IMR-90 (cell line): ENCODE results near the gene NAE1. TPM values are rescaled to one million over a fixed set of nuclear protein-coding genes. Genes with fewer than 3 reads are reported as not detected.

Source experiments
- ATAC-seq: fragments of 200-7000 bp; cut with Tn5 transposase; 2 replicates; pipeline ENCODE4 v1.9.1; 2020; ENCODE audit warnings: low read depth, mild to moderate bottlenecking, moderate library complexity
- BruUV-seq: library from RNA; stranded (reverse); fragments of 400-500 nt; replicated peaks from 2 replicates; lab custom pipeline; 2021; lab: Mats Ljungman, UMichigan
- CTCF ChIA-PET: fragments of 300-600 bp; formaldehyde crosslinking; extraction: SDS; loops from one replicate; lab custom pipeline; 2021; ENCODE audit warnings: antibody characterized with exemption; lab: Yijun Ruan, JAX
- POLR2A ChIA-PET: fragments of 300-600 bp; sonication (Branson Sonifier 250); formaldehyde crosslinking; loops from one replicate; lab custom pipeline; 2022; ENCODE audit warnings: antibody characterized with exemption; ENCODE audit not compliant: unreplicated experiment; lab: Charles Lee
- DNase-seq: peaks from one replicate; pipeline ENCODE4 v3.0.0; 2013
- H2AFZ ChIP-seq: replicated peaks from 2 replicates; pipeline ENCODE3; 2013; ENCODE audit warnings: low read length, mild to moderate bottlenecking; ENCODE audit not compliant: poor library complexity
- H2AK5ac ChIP-seq: 2 replicates; pipeline ENCODE4 v1.6.1; 2013; ENCODE audit warnings: low read depth, low read length, inconsistent platforms
- H2AK9ac ChIP-seq: replicated peaks from 2 replicates; pipeline ENCODE3; 2013; ENCODE audit warnings: mild to moderate bottlenecking, low read depth, low read length, moderate library complexity; ENCODE audit not compliant: poor library complexity
- H2BK120ac ChIP-seq: 2 replicates; pipeline ENCODE4 v1.6.1; 2013; ENCODE audit warnings: low read depth, low read length, inconsistent platforms
- H2BK15ac ChIP-seq: 3 replicates; pipeline ENCODE4 v1.6.1; 2013; ENCODE audit warnings: low read depth, low read length, inconsistent platforms
- H2BK20ac ChIP-seq: 2 replicates; pipeline ENCODE4 v1.6.1; 2013; ENCODE audit warnings: low read depth, mild to moderate bottlenecking, inconsistent platforms, low read length, moderate library complexity
- H2BK5ac ChIP-seq: 2 replicates; pipeline ENCODE4 v1.6.1; 2013; ENCODE audit warnings: mild to moderate bottlenecking, low read depth, low read length, inconsistent platforms; ENCODE audit not compliant: poor library complexity, severe bottlenecking
- H3K14ac ChIP-seq: replicated peaks from 2 replicates; pipeline ENCODE4 v1.6.1; 2013; ENCODE audit warnings: low read depth, low read length, inconsistent platforms
- H3K18ac ChIP-seq: 2 replicates; pipeline ENCODE4 v1.6.1; 2013; ENCODE audit warnings: low read depth, low read length, control low read depth
- H3K23ac ChIP-seq: 2 replicates; pipeline ENCODE4 v1.6.1; 2013; ENCODE audit warnings: low read depth, low read length, inconsistent platforms
- H3K27ac ChIP-seq: 2 replicates; pipeline ENCODE4 v1.5.1; 2013; ENCODE audit warnings: mild to moderate bottlenecking, control low read depth, low read length; ENCODE audit not compliant: insufficient read depth
- H3K27me3 ChIP-seq: 2 replicates; pipeline ENCODE4 v1.6.1; 2013; ENCODE audit warnings: low read length; ENCODE audit not compliant: control insufficient read depth, insufficient read depth
- H3K36me3 ChIP-seq: 2 replicates; pipeline ENCODE4 v1.6.1; 2013; ENCODE audit warnings: low read length, mixed read lengths; ENCODE audit not compliant: control insufficient read depth, insufficient read depth
- H3K4ac ChIP-seq: 2 replicates; pipeline ENCODE4 v1.6.1; 2013; ENCODE audit warnings: low read depth, low read length, inconsistent platforms
- H3K4me1 ChIP-seq: 2 replicates; pipeline ENCODE4 v1.6.1; 2013; ENCODE audit warnings: low read length, mixed read lengths; ENCODE audit not compliant: control insufficient read depth, insufficient read depth
- H3K4me2 ChIP-seq: 2 replicates; pipeline ENCODE4 v1.6.1; 2013; ENCODE audit warnings: low read depth, mild to moderate bottlenecking, control low read depth, low read length, moderate library complexity
- H3K4me3 ChIP-seq: 2 replicates; pipeline ENCODE4 v1.5.1; 2013; ENCODE audit warnings: low read depth, mild to moderate bottlenecking, control low read depth, low read length, moderate library complexity; ENCODE audit not compliant: insufficient read depth
- H3K56ac ChIP-seq: 2 replicates; pipeline ENCODE4 v1.6.1; 2013; ENCODE audit warnings: low read length, inconsistent platforms; ENCODE audit not compliant: insufficient read depth; ENCODE audit errors: extremely low read depth
- H3K79me1 ChIP-seq, 2 experiments: 2 replicates each; pipeline ENCODE4 v1.6.1; 2013; ENCODE audit warnings: low read length in 2 of 2, inconsistent platforms in 1 of 2, low read depth in 1 of 2
- H3K9ac ChIP-seq: 2 replicates; pipeline ENCODE4 v1.6.1; 2013; ENCODE audit warnings: low read depth, low read length, control low read depth
- H3K9me1 ChIP-seq: 2 replicates; pipeline ENCODE4 v1.6.1; 2013; ENCODE audit warnings: low read length, inconsistent platforms; ENCODE audit not compliant: insufficient read depth
- H3K9me3 ChIP-seq: 2 replicates; pipeline ENCODE4 v1.6.1; 2013; ENCODE audit warnings: low read length; ENCODE audit not compliant: control insufficient read depth, insufficient read depth
- H4K20me1 ChIP-seq: 2 replicates; pipeline ENCODE4 v1.6.1; 2013; ENCODE audit warnings: low read length, inconsistent platforms; ENCODE audit not compliant: insufficient read depth
- H4K5ac ChIP-seq: 2 replicates; pipeline ENCODE4 v1.6.1; 2013; ENCODE audit warnings: mild to moderate bottlenecking, low read depth, low read length, control low read depth
- H4K8ac ChIP-seq, 2 experiments: 2 replicates each; pipeline ENCODE4 v1.6.1; 2013; ENCODE audit warnings: low read depth in 2 of 2, low read length in 2 of 2, control low read depth in 1 of 2, inconsistent platforms in 1 of 2
- H4K91ac ChIP-seq: 2 replicates; pipeline ENCODE4 v1.6.1; 2013; ENCODE audit warnings: low read depth, low read length, inconsistent platforms; ENCODE audit not compliant: insufficient read depth
- CHD1 ChIP-seq: IDR thresholded peaks from 2 replicates; pipeline ENCODE4 v1.6.1; 2012; ENCODE audit warnings: low read depth, low read length, improper control_type of control experiment
- MAZ ChIP-seq: IDR thresholded peaks from 2 replicates; pipeline ENCODE4 v1.6.1; 2012; ENCODE audit warnings: low read depth, mild to moderate bottlenecking, low read length, improper control_type of control experiment, moderate library complexity, borderline replicate concordance
- SMC3 ChIP-seq: fragments of 150-350 bp; IDR thresholded peaks from 2 replicates; pipeline ENCODE4 v1.6.1; 2016; ENCODE audit warnings: low read depth, mild to moderate bottlenecking, antibody characterized with exemption, low read length, moderate library complexity
- WGBS, 2 experiments: methylation state at CpG; one replicate each; pipeline versions ENCODE4 v1.1.5 to v1.1.7; 2013; ENCODE audit warnings: missing lambda C conversion rate in 2 of 2; ENCODE audit not compliant: insufficient read length in 1 of 2; ENCODE audit errors: extremely low coverage in 2 of 2; 5-methylcytosine and 5-hydroxymethylcytosine counted together
- dilution Hi-C: fragments of 300-500 bp; cut with HindIII; formaldehyde crosslinking; loops from one replicate; pipeline ENCODE4 v1.14.3; 2018; ENCODE audit warnings: low sequenced_read_pairs; ENCODE audit not compliant: unreplicated experiment
- in situ Hi-C: fragments of 300-500 bp; cut with MboI; formaldehyde crosslinking; loops from 3 replicates; pipeline ENCODE4 v1.14.3; 2019; ENCODE audit warnings: low sequenced_read_pairs, inconsistent platforms, mixed read lengths
- intact Hi-C: fragments of 100-400 bp; cut with micrococcal nuclease; formaldehyde crosslinking; loops from 2 replicates; pipeline ENCODE4 v1.10.0; 2022
- polyA plus RNA-seq, 3 experiments: library from polyadenylated mRNA; depleted of rRNA; stranded (reverse); fragments of >200 nt; gene quantifications; 2 replicates each; pipeline ENCODE4 v1.2.3, GENCODE V29; 2012; ENCODE audit warnings: low replicate concordance in 1 of 3
- total RNA-seq: library from RNA; depleted of rRNA; stranded (reverse); fragments of >200 nt; gene quantifications from 2 replicates; pipeline ENCODE4 v1.2.3, GENCODE V29; 2012

NAE1 gene
- total and polyA plus RNA-seq, 2 of the 4 experiments (the other 2 are of a cell fraction), result 33.0 to 36.7 TPM

GRCh38 chr16:66842765-66843164, 12.0 kb upstream of the NAE1 start:
- no peaks in the 10 kb centered on the region for H4K20me1 ChIP-seq
- H3K56ac ChIP-seq, result no peak overlapping the region
- no peak overlapping the region for H2BK120ac ChIP-seq
- no peak overlapping the region for H3K27ac ChIP-seq
- H4K5ac ChIP-seq, result no peak overlapping the region
- H3K36me3 ChIP-seq, result no peaks in the 10 kb centered on the region
- POLR2A ChIA-PET, result no interaction called here
- no peaks in the 10 kb centered on the region for H3K9me3 ChIP-seq
- H3K18ac ChIP-seq, result no peak overlapping the region
- peaks cover 68% of the 10 kb centered on the region for H3K27me3 ChIP-seq
- peak; percentile 33; the same call in 1 of the 2 replicates for ATAC-seq
- H3K4ac ChIP-seq, result no peak overlapping the region
- in situ Hi-C loops (no loop called here), intact Hi-C loops (no loop called here), dilution Hi-C loops (no loop called here)
- no peak overlapping the region for H2BK20ac ChIP-seq
- TF ChIP-seq CHD1, result no peak
- no peak for TF ChIP-seq SMC3
- TF ChIP-seq MAZ, result no peak
- 58% methylated on average over 4 of the region's 7 CpGs; no CpG with 5 or more reads in 1 of the 2 experiments for WGBS, 2 experiments
- peak overlapping the region; percentile 50 for H2AK9ac ChIP-seq
- no TSS peak for BruUV-seq
- no peak overlapping the region for H2BK15ac ChIP-seq
- H3K4me2 ChIP-seq, result no peak overlapping the region
- CTCF ChIA-PET, result interaction anchor here (3.0 kb wide), 1 partner anchor 12 kb away, joined by 13 read pairs; the partner anchor contains the start of gene NAE1
- H3K14ac ChIP-seq, result no peak overlapping the region
- no peak overlapping the region for H2AFZ ChIP-seq
- no peaks in the 10 kb centered on the region for H3K79me1 ChIP-seq
- H2AK5ac ChIP-seq, result no peak overlapping the region
- H4K91ac ChIP-seq, result no peak overlapping the region
- no peak overlapping the region for H3K4me3 ChIP-seq
- H3K4me1 ChIP-seq, result no peaks in the 10 kb centered on the region; the same call in 1 of the 2 replicates
- peak; percentile 19 for DNase-seq
- no peak overlapping the region for H2BK5ac ChIP-seq
- no peak overlapping the region for H3K9ac ChIP-seq
- 0 out of 2 replicates have a peak, but pooled peaks cover 3% of the 10 kb centered on the region for H3K9me1 ChIP-seq
- H3K23ac ChIP-seq, result no peak overlapping the region
- H4K8ac ChIP-seq, result no peak overlapping the region
